Lower leg skin (tissue), 4 donors: ENCODE measurements around the gene C1QTNF1. TPM values are rescaled to one million over a fixed set of nuclear protein-coding genes. Genes with fewer than 3 reads are reported as not detected.

Source experiments
- DNase-seq, 2 donors: peaks; one replicate each; pipeline ENCODE4 v3.0.0-alpha.2; 2019; ENCODE audit warnings: low spot score in 2 of 2
- H3K4me3 ChIP-seq: fragments of 200-600 bp; sonication (generic); 2 replicates; pipeline ENCODE4 v1.5.1; 2017; ENCODE audit warnings: mild to moderate bottlenecking, low read depth; ENCODE audit not compliant: poor library complexity, severe bottlenecking
- POLR2A ChIP-seq, 2 donors: fragments of 450-650 bp; IDR thresholded peaks; one replicate each; pipeline ENCODE4 v1.6.1; 2016 to 2017; ENCODE audit warnings: antibody characterized with exemption in 2 of 2, mild to moderate bottlenecking in 1 of 2, moderate library complexity in 1 of 2
- WGBS, 2 donors: methylation state at CpG; one replicate each; pipeline ENCODE4 v1.1.5; 2018; 5-methylcytosine and 5-hydroxymethylcytosine counted together
- intact Hi-C: fragments of 100-400 bp; cut with DNase I; formaldehyde crosslinking; loops from one replicate; pipeline ENCODE4 v1.15.0; 2023; ENCODE audit warnings: low total_unique reads
- total RNA-seq, 4 donors: library from RNA; depleted of rRNA; stranded (reverse); fragments of >200 nt; gene quantifications; one replicate each; pipeline ENCODE4 v1.1.0, GENCODE V29; 2016
- TF ChIP-seq, protein P1 (sequence below), 3 donors: fragments of 450-650 bp; IDR thresholded peaks; one replicate each; pipeline ENCODE4 v1.5.1; 2016; ENCODE audit warnings: antibody characterized with exemption in 3 of 3, mild to moderate bottlenecking in 3 of 3, moderate library complexity in 2 of 3

Gene C1QTNF1
- total RNA-seq, 4 donors from 2014 or later, result 24.3 to 53.1 (median 29.5) TPM

DNA sequence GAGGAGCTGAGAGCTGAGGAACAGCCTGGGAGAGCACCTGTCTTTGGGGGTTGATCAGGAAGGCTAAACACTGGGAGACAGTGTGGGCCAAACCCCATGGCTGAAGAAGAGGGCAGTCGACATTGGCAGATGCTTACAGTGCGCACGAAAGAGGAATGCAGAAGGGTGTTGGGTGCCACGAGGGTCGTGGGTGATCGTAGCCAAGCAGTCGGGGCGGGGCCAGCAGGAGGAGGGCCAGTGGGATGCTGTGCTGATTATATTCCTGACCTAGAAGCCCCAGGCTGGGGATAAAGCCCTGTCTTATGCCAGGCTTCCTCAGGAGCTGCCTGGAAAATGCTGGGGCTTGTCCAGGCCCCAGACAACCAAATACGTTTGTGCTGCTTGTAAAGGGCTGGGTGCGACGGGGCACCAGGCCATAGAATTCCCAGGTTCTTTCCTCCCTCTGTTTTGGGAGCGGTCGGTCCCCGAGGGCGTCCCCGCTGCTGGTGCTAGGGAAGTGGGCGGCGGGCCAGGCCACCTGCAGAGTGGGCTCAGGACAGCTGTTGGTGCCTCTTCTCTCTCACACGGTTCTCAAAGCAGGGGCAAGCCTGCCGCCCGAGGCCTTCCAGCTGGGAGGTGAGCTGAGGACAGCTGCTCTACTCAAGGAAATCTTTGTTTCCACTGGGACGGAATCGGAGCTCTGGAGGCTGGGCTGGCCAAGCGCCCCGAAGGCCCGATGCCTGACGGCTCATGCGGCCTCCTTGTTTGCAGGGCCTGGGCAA, 10.0 kb downstream of the C1QTNF1 start:
- WGBS, 2 donors, result 10 to 23% methylated on average over 25 to 28 of the region's 28 CpGs
- H3K4me3 ChIP-seq, result no peak overlapping the region
- TF ChIP-seq, protein P1, sequence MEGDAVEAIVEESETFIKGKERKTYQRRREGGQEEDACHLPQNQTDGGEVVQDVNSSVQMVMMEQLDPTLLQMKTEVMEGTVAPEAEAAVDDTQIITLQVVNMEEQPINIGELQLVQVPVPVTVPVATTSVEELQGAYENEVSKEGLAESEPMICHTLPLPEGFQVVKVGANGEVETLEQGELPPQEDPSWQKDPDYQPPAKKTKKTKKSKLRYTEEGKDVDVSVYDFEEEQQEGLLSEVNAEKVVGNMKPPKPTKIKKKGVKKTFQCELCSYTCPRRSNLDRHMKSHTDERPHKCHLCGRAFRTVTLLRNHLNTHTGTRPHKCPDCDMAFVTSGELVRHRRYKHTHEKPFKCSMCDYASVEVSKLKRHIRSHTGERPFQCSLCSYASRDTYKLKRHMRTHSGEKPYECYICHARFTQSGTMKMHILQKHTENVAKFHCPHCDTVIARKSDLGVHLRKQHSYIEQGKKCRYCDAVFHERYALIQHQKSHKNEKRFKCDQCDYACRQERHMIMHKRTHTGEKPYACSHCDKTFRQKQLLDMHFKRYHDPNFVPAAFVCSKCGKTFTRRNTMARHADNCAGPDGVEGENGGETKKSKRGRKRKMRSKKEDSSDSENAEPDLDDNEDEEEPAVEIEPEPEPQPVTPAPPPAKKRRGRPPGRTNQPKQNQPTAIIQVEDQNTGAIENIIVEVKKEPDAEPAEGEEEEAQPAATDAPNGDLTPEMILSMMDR (IDR thresholded peaks at IDR 0.05), result no peak
- TF ChIP-seq POLR2A (IDR thresholded peaks at IDR 0.05), result no peak
- peak in 1 of 2 donors; percentile 87 for DNase-seq
- intact Hi-C loops, result no loop called here

DNA sequence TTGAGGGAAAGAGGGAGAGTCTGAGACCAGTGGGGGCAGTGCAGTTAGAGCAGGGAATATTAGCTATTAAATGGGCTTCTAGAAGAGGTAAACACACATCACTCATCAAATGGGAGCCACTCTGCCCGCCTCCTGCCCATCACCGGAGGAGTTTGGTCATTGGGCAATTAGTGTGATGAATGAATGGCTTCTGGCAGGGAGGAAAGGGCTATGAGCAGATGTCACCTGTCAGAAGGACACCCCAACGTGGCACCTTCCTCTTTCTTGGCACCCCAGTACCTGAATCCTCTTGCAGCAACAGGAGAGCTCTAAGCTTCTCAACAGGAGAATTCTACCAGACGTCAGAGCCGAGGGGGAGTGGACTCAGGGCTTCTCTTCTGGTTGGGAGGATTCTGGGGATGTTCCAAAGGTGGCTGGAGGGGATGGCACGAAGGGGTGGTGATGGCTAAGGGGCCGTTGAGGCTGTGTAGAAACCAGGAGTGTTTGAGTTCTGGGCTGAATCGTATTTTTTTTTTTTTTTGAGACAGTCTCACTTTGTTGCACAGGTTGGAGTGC, 11.0 kb downstream of the C1QTNF1 start:
- intact Hi-C loops, result no loop called here
- WGBS, 2 donors, result 81 to 86% methylated on average over 8 of the region's 8 CpGs
- peak in 1 of 2 donors; percentile 77 for DNase-seq
- no peak overlapping the region for H3K4me3 ChIP-seq
- no peak for TF ChIP-seq POLR2A (IDR thresholded peaks at IDR 0.05)
- TF ChIP-seq, protein P1 (IDR thresholded peaks at IDR 0.05), result no peak

DNA sequence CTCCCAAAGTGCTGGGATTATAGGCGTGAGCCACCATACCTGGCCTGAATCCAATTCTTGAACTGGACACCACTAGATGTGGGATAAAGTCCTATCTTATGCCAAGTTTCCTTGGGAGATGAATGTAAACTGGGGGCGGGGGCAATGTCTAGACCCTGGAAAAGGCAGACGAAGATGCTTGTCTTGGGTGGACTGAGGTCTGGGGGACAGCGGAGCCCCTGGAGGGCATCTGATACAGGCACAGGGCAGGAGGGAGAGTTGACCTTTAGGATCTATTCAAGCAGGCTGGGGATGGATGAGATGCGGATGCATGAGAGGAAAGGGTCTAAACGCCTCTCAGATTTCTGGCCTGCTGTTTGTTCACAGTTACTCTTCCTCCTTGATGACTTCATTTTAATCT, 11.7 kb downstream of the C1QTNF1 start:
- no peak for TF ChIP-seq POLR2A (IDR thresholded peaks at IDR 0.05)
- TF ChIP-seq, protein P1 (IDR thresholded peaks at IDR 0.05), result no peak
- 90% methylated on average over 6 of the region's 6 CpGs for WGBS, 2 donors
- H3K4me3 ChIP-seq, result no peak overlapping the region
- intact Hi-C loops, result no loop called here
- DNase-seq, result peak in 1 of 2 donors; percentile 76

DNA sequence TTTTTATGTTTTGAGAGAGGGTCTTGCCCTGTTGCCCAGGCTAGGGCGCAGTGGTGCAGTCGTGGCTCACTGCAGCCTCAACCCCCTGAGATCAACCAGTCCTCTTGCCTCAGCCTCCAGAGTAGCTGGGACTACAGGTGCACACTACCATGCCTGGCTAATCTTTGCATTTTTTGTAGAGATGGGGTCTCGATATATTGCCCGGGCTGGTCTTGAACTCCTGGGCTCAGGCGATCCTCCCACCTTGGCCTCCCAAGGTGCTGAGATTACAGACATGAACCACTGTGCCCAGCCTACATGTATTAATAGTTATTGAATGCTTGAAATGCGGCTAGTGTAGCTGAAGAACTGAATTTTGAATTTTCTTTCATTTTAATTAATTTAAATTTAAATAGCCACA, 12.2 kb downstream of the C1QTNF1 start:
- H3K4me3 ChIP-seq, result no peak overlapping the region
- WGBS, 2 donors, result 95 to 96% methylated on average over 6 of the region's 6 CpGs
- TF ChIP-seq POLR2A (IDR thresholded peaks at IDR 0.05), result no peak
- TF ChIP-seq, protein P1 (IDR thresholded peaks at IDR 0.05), result no peak
- intact Hi-C loops, result no loop called here
- DNase-seq, result peak in 1 of 2 donors; percentile 58

DNA sequence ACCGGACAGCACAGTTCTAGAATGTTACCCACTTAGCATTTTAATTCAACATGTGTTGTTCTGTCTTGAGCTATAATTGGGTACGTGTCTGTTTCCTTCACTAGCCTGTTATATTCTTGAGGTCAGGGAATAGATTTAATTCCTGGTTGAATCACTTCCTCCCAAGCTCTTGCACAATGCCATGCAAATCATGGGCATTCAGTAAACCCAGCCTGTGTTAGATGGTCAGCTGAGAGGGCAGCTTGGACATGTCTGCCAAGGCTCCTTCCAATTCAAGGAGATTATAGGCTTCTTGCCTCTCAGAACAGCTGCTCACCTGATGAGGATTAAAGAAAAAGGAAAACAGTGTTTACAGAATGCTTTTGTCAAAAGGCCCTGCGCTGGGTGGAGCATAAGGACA, 12.6 kb downstream of the C1QTNF1 start:
- no peak overlapping the region for H3K4me3 ChIP-seq
- peak in 1 of 2 donors; percentile 79 for DNase-seq
- no peak for TF ChIP-seq POLR2A (IDR thresholded peaks at IDR 0.05)
- TF ChIP-seq, protein P1 (IDR thresholded peaks at IDR 0.05), result no peak
- 70% methylated on average over 3 of the region's 3 CpGs for WGBS, 2 donors
- intact Hi-C loops, result no loop called here
